ENCODE results near the gene AGBL4. TPM values are rescaled to one million over a fixed set of nuclear protein-coding genes. Genes with fewer than 3 reads are reported as not detected.

The AGBL4 gene
- total RNA-seq, 4 donors from 2014 or later = 0.08 to 0.71 (median 0.60) TPM

GRCh38 chr1:48600182-48600581, 1423.6 kb downstream of the AGBL4 start:
- 38 to 54% methylated on average over 1 of the region's 1 CpG for WGBS, 2 donors
- no peak for TF ChIP-seq POLR2A (IDR thresholded peaks at IDR 0.05)
- no peak for TF ChIP-seq CTCF (IDR thresholded peaks at IDR 0.05)
- no peak for DNase-seq (ENCODE audit: low spot score in 2 of 2)
- no peak overlapping the region for H3K4me3 ChIP-seq (ENCODE audit: low read depth, poor library complexity, severe bottlenecking)
- intact Hi-C loops (cut with DNase I; ENCODE audit: low total_unique reads) = no loop called here

- H3K4me3 ChIP-seq (ENCODE audit: low read depth, poor library complexity, severe bottlenecking) = no peak overlapping the region
- no peak for DNase-seq (ENCODE audit: low spot score in 2 of 2)
- TF ChIP-seq CTCF (IDR thresholded peaks at IDR 0.05) = no peak
- no peak for TF ChIP-seq POLR2A (IDR thresholded peaks at IDR 0.05)
- intact Hi-C loops (cut with DNase I; ENCODE audit: low total_unique reads) = no loop called here
Observed at GRCh38 chr1:48597663-48598062, 1426.1 kb downstream of the AGBL4 start.

- 60 to 72% methylated on average over 2 of the region's 2 CpGs for WGBS, 2 donors
- TF ChIP-seq POLR2A (IDR thresholded peaks at IDR 0.05) = no peak
- no peak for TF ChIP-seq CTCF (IDR thresholded peaks at IDR 0.05)
Observed at GRCh38 chr1:48596046-48596445, 1427.7 kb downstream of the AGBL4 start.

DNA sequence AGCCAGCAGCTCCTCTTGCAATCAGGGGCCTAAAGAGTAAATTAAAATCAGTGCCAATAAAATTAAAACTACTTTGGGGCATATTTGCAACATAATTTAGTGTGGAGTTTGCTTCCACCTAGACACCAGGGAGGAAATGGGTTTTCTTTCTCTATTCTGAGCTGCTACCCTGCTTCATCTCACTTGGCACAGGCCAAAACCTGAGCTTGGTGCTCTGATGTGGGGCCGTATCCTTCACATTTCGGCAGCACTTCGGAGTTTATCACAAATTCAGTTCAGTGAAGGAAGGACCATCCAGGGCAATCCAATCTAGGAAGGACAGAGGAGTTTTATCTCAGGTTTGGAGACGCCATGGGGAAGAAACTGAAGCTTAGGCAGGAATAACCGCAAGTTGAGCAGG, 1428.1 kb downstream of the AGBL4 start:
- no peak overlapping the region for H3K4me3 ChIP-seq (ENCODE audit: low read depth, poor library complexity, severe bottlenecking)
- WGBS, 2 donors = 79 to 86% methylated on average over 5 of the region's 5 CpGs
- no peak for DNase-seq (ENCODE audit: low spot score in 2 of 2)
- no peak for TF ChIP-seq POLR2A (IDR thresholded peaks at IDR 0.05)
- TF ChIP-seq CTCF (IDR thresholded peaks at IDR 0.05) = no peak
- intact Hi-C loops (cut with DNase I; ENCODE audit: low total_unique reads) = no loop called here

More at GRCh38 chr1:48596046-48596445, 1427.7 kb downstream of the AGBL4 start:
- DNase-seq (ENCODE audit: low spot score in 2 of 2) = no peak
- intact Hi-C loops (cut with DNase I; ENCODE audit: low total_unique reads) = no loop called here
- H3K4me3 ChIP-seq (ENCODE audit: low read depth, poor library complexity, severe bottlenecking) = no peak overlapping the region

DNA sequence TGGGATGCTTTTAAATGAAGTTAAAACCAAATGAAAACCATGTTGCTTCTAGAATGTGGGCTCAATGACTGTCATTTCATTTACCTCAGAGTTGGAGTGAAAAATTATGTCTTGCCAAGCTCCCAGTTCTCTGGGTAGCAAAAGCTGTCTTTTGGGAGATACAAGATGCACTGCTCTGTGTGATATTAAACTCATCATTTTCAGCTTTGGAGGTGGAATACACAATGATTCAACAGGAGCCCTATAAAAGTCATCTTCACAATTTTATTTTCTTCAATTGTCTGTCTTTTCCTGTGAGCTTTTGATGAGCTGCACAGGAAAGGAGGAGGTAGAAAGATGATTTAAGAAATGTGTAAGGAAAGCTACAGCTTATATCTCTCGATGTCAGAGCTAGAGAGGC, 1431.4 kb downstream of the AGBL4 start:
- 69 to 72% methylated on average over 1 of the region's 1 CpG for WGBS, 2 donors
- DNase-seq (ENCODE audit: low spot score in 2 of 2) = no peak

More for the DNA sequence above, 1431.4 kb downstream of the AGBL4 start:
- intact Hi-C loops (cut with DNase I; ENCODE audit: low total_unique reads) = no loop called here
- TF ChIP-seq CTCF (IDR thresholded peaks at IDR 0.05) (no peak), POLR2A (IDR thresholded peaks at IDR 0.05) (no peak)
- no peak overlapping the region for H3K4me3 ChIP-seq (ENCODE audit: low read depth, poor library complexity, severe bottlenecking)

All from lower leg skin (tissue), 4 donors.